NOMO-1 treated with DMSO at 0.1 percent for 48 hours (cell line): ENCODE data around the gene CDKL1.
"Not testable (repeated sequence)": the region's sequence is repeated elsewhere in the genome, so short reads cannot be mapped to it uniquely, and the experiment has no call there.

Source experiments
- DNase-seq: peaks from one replicate; lab custom pipeline; 2025; ENCODE audit not compliant: unreplicated experiment; lab: John Stamatoyannopoulos, UW

Gene CDKL1

DNA sequence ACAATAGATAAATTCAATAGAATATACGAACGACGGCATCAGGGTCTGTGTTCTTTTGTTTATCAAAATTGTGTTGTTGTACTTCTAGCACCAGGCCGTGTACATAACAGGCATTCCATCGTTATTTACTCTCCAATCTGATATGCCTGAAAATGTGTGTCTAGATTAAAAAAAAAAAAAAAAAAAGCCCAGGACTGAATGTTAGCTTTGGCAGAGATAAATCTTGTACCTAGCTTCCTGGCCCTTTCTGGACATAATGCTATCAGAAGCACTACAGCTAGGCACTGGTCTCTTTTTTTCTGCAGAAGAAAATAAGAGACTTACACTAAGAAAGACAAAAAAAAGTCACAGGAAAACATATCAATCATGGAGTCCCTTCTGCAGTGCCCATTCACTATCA lies 37.0 kb downstream of the CDKL1 start:
- no peak for DNase-seq

DNA sequence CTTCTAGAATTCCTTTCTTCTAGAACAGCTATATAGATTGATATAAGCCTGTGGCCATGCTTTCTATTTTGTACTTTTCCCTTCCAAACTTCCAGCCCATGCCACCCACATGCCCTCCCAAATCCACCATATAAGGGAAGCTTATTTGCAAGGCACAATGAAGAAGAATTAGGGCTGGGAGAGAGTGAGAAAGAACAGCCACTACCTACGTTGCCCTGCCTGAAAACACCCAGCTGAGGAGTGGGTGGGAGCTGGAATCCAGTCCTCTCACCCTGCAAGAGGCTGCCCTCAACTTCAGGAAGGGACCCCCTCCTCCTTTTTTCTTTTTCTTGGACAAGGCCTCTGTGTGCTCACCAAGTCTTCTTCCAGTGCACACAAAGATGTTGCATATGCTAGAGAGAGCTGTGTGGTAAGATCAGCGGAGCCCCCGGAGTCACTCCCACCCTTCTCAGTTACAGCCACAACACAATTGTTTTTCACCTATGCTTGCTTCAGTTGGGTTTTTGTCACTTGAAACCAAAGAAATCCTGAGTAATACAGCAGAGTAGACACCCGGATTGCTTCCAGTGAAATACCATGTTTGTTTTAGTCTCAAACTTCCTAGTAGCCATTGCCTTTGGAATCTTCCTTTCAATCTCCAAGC lies 38.8 kb downstream of the CDKL1 start:
- DNase-seq: no peak

DNA sequence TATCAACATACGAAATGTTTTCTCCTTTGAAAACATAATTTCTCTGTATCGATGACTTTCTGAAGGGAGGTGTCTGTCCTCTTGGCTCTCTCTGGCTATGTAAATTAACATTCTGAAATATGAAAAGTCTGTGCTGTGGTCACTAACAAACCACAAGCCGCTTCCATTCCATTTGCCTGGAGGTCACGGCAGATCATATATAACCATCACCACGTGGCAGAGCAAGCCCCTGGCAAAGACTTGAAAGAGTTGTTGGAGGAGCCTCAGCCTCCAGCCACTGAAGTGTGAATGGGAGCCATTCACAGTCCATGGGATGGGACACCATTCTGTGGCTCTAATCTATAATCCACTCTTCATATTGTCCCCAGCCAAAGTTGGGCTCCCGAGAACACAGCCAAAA lies 39.6 kb downstream of the CDKL1 start:
- DNase-seq: no peak

DNA sequence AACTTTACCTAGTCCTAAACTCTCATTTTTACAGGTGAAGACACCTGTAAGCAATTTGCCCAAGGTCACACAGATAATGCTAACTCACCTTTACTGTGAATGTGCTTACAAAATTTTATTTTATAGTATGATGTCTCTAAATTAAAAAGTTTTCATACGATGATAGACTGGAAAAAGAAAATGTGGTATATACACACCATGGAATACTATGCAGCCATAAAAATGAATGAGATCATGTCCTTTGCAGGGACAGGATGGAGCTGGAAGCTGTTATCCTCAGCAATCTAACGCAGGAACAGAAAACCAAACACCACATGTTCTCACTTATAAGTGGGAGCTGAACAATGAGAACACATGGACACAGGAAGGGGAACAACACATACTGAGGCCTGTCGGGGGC lies 40.4 kb downstream of the CDKL1 start:
- DNase-seq: not testable (repeated sequence)

DNA sequence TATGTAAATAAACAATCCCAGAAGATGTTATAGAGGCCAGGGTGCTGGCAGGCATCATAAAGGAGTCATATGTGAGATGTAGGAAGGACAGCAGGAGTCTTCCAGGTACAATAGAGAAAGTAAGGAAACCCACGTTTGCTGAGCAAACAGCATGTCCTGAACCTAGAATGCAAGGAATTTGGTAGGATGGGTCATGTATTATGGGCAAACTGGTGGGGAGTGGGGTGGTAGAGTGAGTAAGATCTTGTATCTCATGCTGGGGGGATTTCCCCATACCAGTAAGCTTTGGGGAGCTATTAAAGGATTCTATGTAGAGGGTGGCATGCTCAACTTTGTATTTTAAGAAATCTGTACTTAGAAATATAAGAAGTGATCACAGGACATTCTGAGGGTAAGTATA lies 41.0 kb downstream of the CDKL1 start:
- no peak for DNase-seq

DNA sequence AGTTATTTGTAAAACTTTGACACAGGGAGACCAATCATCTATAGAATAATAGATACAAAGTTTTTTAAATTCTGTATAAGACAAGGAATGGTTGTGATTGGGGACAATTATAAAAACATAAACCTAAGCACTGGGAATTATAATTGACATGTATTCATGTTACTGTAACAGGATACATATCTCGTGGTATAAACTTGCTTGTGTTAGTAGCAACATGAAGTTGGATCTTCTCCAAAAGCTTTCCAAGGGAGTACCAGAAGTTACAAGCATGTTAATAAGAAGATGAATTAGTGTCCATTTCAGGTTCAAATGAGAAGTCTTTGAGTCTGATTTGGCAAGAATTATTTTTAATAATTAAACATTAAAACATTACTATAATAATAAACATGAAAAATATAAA lies 42.2 kb downstream of the CDKL1 start:
- DNase-seq: no peak

DNA sequence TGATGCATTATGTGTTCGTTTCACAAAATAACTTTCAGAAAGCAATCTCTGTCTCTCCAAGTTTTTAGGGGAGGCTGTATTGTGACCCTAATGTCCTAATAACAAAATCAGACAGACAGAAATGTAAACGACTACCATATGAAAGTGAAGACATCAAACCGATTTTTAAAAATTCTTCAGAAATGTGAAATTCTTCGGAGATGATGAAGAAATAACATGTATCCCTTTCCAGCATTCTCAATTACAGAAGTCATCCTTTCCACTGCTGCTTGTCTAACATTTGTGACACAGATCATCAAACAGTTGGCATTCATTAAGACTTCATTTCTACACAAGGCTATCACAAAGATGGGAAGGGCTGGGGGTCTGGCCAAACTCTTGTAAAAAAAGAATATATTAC lies 43.6 kb downstream of the CDKL1 start:
- DNase-seq: no peak

DNA sequence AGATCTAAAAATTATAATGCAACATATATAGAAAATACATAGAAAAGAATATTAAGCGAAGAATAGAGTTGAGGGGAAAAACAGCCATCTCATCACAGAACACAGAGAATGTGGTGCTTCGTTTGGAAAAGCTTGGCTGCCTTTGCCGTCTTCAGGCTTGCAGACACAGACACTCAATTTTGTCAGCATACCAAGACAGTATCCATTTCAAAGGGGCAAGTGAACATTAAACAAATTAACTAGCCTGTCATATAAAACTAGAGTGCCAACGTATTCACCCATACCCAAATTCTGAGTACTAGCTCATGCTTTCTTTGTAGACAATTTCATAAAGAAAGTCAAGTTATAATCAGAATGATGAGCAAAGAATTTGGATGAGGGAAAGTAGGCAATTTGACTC lies 44.1 kb downstream of the CDKL1 start:
- DNase-seq: no peak

DNA sequence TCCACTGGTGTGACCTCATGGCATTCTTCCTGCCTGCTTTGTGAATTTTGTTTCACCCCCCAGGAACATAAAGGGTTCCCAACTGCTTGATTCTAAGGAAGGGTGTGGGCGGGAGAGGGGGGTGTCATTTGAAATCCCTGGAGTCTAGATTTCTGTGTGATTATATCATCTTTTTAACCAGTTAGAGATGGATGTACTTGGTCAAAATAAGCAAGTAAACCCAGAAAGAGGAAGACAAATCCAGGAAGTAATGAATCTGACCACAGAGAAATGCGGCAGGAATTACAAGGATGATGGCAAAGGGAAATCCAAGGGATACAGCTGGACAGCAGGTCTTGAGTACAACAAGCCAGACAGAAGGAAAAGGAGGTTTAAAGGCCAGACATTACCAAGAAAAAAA lies 45.7 kb downstream of the CDKL1 start:
- no peak for DNase-seq

DNA sequence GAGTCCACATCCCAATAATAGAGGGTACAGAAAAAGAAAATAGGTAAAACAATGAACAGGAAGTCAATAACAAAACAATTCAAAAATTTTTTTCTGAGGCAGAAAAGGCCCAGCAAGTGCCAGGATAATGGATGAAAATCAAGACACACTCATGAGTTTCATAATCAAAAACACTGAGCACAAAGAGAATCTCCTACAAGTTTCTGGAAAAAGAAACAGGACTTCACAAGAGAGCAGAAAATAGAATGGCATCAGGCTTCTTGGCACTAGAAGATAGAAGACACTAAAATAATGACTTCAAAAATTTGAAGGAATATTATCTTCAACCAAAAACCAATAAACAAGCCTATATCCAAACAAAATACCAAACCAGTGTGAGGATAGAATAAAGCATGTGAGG lies 47.7 kb downstream of the CDKL1 start:
- no peak for DNase-seq

DNA sequence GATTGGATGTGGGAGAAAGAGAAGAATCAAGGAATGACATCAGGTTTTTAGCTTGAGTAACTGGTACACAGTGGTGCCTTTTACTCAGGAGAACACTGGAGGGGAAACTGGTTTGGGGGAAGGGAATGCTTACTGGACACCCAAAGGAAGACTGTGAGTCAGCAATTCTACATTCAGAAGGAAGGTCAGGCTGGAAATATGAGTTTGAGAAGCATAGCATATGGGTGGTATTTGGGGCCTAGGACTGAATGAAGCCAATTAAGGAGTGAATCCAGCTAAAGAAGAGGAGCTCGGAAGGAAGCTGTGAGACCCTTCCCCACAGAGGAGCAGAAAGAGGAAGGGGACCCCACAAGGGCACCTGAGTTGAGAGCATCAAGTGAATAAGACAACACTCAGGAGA lies 49.2 kb downstream of the CDKL1 start:
- no peak for DNase-seq

DNA sequence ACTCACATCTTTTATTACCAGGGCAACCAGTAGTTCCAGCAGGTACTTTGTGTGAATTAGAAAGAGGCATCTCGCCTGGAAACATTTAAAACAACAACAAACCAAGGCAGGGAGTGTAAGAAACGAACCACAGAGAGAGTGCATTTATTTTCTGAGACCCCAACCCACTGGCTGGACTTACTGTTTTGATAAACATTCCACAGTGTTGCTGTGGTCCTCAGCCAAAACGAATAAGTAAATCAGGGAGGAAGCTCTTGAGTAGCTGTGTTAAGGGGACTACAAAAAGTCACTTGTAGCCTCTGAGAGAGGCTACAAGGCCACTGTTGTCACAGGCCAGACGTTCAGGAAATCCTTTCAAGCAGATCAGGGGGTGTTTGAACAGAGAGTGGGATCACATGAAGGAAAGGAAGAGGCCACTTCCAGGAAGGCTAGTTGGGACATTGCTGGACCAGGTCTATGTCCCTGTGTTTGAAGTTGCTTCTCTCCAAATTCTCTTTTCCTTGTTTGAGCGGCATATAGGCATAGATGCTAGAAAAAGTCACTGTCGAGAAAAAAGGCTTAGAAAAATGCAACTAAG lies 50.7 kb downstream of the CDKL1 start:
- DNase-seq: no peak

DNA sequence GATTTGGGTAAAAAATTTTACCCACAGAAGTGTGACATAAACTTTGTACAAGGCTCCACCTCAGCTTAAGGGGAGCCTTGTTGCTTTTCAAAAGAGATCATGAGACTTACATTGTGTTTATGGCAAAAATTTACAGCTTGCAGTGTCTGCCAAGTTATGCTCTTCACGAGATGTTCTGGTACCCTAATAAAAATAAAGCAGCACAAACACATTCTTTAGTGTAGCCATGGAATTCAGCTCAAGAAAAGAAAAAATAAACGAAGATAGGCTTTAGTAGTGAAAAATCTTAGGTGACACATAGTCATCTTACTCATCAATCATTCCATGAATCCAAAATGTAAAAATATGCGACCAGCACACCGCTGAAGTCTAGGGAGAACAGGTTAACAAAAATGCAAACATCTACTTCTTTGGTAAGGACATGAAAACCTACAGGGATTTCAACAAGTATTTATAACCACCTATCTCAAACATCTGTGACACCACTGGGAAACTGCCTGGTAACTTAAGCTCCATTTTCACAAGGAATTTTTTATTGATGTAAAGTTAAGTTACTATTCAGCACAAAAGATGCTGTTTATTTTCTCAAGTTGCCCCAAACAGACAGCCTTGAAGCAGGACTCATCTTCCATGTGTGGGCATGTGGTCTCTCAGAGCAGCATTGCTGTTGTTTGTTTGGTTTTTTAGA lies 51.7 kb downstream of the CDKL1 start:
- DNase-seq: no peak

DNA sequence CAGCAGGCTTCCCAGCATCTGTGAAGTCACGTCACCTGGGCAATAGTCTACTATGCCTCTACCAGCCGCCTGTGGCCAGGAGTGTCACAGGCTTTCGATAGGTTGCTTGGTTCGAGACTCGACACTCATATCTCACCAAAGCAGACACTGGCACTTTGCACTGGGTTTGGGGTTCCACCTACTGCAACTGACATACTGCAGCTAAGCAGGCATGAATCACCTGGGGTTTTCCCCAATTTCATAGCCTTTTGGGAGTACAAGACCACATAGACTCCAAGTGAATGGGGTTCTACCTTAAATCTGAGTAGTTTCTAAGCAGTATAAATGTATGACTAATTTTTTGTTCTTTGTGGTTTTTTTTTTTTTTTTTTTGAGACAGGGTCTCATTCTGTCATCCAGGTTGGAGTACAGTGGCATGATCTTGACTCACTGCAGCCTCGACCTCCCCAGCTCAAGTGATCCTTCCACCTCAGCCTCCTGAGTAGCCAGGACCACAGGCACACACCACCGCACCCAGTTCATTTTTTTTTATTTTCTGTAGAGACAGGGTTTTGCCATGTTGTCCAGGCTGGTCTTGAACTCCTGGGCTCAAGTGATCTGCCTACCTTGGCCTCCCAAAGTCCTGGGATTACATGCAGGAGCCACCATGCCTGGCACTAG lies 52.4 kb downstream of the CDKL1 start:
- DNase-seq: no peak

DNA sequence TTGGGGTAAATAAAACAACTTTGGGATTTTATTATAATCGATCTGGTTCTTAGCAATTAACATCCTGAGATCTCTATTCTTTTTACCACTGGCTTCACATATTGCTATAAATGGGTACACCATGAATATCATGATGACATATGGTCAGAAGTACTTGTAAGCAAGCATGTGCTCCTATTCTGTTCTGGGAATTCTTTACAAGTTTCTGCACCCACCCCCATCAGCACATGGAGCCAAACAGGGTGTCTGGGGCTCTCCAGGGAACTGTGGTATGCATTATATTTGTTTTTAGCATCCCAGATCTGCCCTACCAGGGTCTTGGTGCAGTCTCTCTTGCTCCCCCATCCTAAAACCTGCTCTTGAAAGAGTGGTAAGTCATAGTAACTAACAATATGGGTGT lies 53.2 kb downstream of the CDKL1 start:
- no peak for DNase-seq

DNA sequence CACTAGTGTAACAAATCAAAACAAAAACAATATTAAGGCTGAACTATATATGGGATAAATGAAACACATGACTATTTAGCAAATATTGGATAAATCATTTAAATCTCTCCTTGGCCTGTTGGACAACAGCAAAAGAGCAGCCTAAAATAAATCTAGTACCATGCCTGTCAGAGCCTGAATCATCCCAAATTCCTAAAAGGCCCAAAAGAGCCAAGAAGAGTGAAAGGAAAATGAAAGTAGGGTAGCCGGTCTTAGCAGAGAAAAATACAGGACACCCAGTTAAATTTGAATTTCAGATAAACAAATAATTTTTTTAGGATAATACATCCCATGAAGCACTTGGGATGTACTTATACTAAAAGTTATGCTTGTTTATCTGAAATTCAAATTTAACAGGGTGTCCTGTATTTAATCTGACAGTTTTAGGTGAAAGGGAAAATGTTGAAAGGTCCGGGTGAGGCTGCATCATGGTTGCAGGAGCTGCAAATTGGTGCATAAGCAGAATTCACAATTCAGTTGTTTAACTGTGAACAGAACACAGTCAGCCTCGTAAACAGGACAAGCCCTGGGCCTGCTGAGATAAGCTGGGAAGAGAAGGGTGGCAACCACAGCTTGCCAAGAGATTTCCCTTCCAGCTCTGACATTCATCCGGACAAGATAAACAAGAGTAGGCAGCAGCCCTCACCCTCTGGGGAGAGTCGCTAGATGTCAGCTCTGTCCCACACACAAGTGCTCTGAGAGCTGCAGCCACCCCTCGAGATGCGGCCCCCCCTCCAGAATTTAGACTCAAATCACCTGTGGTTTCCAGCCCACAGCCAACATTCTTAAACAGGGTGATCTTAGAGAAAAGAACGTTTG lies 54.2 kb downstream of the CDKL1 start:
- no peak for DNase-seq

DNA sequence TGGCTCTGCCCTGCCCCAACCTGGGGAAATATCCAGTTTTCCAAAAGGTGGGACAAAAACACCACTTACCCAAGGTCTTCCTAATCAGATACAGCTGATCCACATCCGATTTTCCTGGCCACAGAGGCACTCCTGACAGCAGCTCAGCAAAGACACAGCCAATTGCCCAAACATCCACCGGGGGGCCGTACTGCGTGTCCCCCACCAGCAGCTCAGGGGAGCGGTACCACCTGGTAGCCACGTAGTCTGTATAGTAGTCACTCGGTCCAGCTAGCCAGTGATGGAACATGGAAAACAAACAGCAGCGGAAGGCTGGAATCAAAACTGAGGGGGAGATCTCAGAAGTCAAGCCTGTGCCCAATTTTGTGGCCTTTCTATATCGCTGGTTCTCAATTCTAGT lies 55.7 kb downstream of the CDKL1 start:
- DNase-seq: no peak

DNA sequence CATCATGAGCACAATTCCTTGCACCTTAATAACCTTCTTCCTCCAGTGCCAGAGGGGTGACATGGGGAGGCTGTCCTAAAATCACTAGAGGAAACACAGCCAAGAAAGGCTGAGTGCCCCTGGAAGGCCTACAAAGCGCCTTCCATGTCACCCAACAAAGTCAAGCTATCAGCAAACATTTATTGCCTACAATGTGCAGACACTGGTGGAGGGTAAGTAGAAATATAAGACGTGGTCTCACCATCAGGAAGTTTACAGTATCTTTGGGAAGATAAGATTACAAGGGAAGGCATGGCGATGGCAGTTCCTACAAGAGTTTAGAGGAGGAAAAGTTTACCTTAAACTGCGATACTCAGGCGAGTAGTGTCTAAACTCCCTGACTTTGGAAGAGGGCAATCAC lies 56.6 kb downstream of the CDKL1 start:
- no peak for DNase-seq

DNA sequence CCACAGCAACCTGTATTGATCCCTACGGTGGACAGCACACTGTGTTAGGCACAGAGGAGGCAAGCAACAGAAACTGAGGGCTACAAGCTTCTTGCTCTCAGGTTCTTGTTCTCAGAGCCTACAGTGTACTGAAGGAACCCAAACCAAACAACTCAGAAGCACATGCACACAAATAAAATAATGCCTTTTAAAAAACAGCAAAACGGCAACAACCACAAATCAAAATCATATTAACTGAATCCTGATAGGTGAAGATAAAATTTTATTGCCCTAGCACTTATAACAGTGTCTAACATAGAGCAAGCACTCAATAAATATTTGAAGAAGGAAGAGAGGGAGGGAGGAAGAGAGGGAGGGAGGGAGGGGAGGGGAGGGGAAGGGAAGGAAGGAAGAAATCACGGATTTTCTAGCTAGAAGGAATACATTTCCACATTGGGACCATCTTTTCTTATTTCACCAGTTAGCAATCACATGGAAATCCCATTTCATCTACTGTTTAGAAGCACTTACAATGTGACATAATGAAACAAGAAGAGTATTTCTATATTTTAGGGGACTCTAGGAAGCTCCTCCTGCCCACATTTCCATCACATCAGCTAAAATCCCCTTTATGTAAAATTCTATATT lies 57.4 kb downstream of the CDKL1 start:
- DNase-seq: no peak

DNA sequence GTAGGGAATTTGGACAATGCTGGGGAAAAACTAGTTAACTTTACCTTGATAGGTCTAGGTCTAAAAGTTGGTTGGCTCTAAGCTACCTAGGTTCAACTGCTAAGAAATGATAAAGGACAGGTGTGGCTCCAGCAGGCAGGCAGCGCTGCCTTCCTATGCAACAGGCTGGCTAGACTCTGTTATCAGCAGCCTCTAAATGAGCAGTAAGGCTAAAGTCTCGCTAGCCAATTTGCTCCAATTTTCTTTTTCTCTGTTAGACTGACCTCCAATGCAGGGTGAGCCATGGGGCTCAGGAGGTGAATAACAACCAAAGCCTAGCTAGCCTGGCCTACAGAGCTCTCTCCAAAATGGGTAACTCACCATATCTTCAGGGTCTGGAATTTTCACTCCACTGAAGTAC lies 58.1 kb downstream of the CDKL1 start:
- DNase-seq: no peak
